GM21381 (cell line): ENCODE measurements around the gene RRP7A.
A peak's percentile ranks its signal among the peaks of the same experiment; 100 is the strongest.
"Not testable (repeated sequence)": the region's sequence is repeated elsewhere in the genome, so short reads cannot be mapped to it uniquely, and the experiment has no call there.

Source experiments
- ATAC-seq: cut with Tn5 transposase; IDR thresholded peaks from one replicate; pipeline ENCODE4 v1.9.1; 2021; ENCODE audit warnings: mild to moderate bottlenecking, moderate library complexity; ENCODE audit not compliant: unreplicated experiment

Gene RRP7A

GRCh38 chr22:42519525-42520401 lies at the start of gene RRP7A:
TSS of gene RRP7A (minus strand) at chr22:42519796. CDS start at chr22:42519786, 10 bp downstream.
- peak; percentile 75 for ATAC-seq

- not testable (repeated sequence) for ATAC-seq
Measured at GRCh38 chr22:42567950-42568349, 48.4 kb upstream of the RRP7A start.

GRCh38 chr22:42565956-42566355 lies 46.4 kb upstream of the RRP7A start:
- ATAC-seq, result no peak

GRCh38 chr22:42564699-42565098 lies 45.1 kb upstream of the RRP7A start:
- ATAC-seq, result no peak

GRCh38 chr22:42563943-42564342 lies 44.3 kb upstream of the RRP7A start:
- not testable (repeated sequence) for ATAC-seq

- ATAC-seq, result no peak
Measured at GRCh38 chr22:42562684-42563083, 43.1 kb upstream of the RRP7A start.

GRCh38 chr22:42562279-42562678 lies 42.7 kb upstream of the RRP7A start:
- no peak for ATAC-seq

- ATAC-seq, result no peak
Measured at GRCh38 chr22:42561856-42562255, 42.3 kb upstream of the RRP7A start.

- ATAC-seq, result no peak
Measured at GRCh38 chr22:42560781-42561180, 41.2 kb upstream of the RRP7A start.

- ATAC-seq, result no peak
Measured at GRCh38 chr22:42560381-42560780, 40.8 kb upstream of the RRP7A start.

- peak; percentile 74 for ATAC-seq
Measured at GRCh38 chr22:42553475-42554361, 34.1 kb upstream of the RRP7A start, which contains the start of gene SERHL2. TSS of gene SERHL2 (plus strand) at chr22:42553956. CDS start at chr22:42554021, 65 bp downstream.

GRCh38 chr22:42552294-42552647 lies 32.7 kb upstream of the RRP7A start:
- ATAC-seq, result not testable (repeated sequence)

- ATAC-seq, result no peak
Measured at GRCh38 chr22:42549331-42550060, 29.9 kb upstream of the RRP7A start.

- ATAC-seq, result no peak
Measured at GRCh38 chr22:42548597-42549330, 29.2 kb upstream of the RRP7A start.

- not testable (repeated sequence) for ATAC-seq
Measured at GRCh38 chr22:42548126-42548525, 28.5 kb upstream of the RRP7A start.

GRCh38 chr22:42547562-42547961 lies 28.0 kb upstream of the RRP7A start:
- no peak for ATAC-seq

GRCh38 chr22:42544686-42545085 lies 25.1 kb upstream of the RRP7A start:
- no peak for ATAC-seq

GRCh38 chr22:42539236-42539771 lies 19.7 kb upstream of the RRP7A start:
- ATAC-seq, result not testable (repeated sequence)

GRCh38 chr22:42537199-42537831 lies 17.7 kb upstream of the RRP7A start:
- ATAC-seq, result peak; percentile 43
